BJ (cell line): ENCODE results near the gene ZNF638. TPM values are rescaled to one million over a fixed set of nuclear protein-coding genes. Genes with fewer than 3 reads are reported as not detected.

Source experiments
- CTCF ChIA-PET: fragments of 350-600 bp; formaldehyde crosslinking; extraction: SDS; loops from one replicate; lab custom pipeline; 2021; ENCODE audit warnings: antibody characterized with exemption, inconsistent platforms; lab: Yijun Ruan, JAX
- POLR2A ChIA-PET: fragments of 300-600 bp; sonication (Branson Sonifier 250); formaldehyde crosslinking; extraction: SDS; loops from one replicate; lab custom pipeline; 2021; ENCODE audit warnings: antibody characterized with exemption; lab: Charles Lee
- DNase-seq: peaks from one replicate; pipeline ENCODE4 v3.0.0-alpha.2; 2011; ENCODE audit warnings: low read depth
- H3K27me3 ChIP-seq: 2 replicates; pipeline ENCODE4 v1.6.0; 2011; ENCODE audit warnings: low read length; ENCODE audit not compliant: control insufficient read depth, insufficient read depth
- H3K36me3 ChIP-seq: 2 replicates; pipeline ENCODE4 v1.5.1; 2011; ENCODE audit warnings: low read length; ENCODE audit not compliant: control insufficient read depth, insufficient read depth
- H3K4me3 ChIP-seq: 2 replicates; pipeline ENCODE4 v1.5.1; 2011; ENCODE audit warnings: low read depth, mild to moderate bottlenecking, control low read depth, low read length
- CTCF ChIP-seq: IDR thresholded peaks from 2 replicates; pipeline ENCODE4 v1.5.1; 2011; ENCODE audit warnings: low read depth, mild to moderate bottlenecking, control low read depth, inconsistent platforms, low read length, moderate library complexity; ENCODE audit not compliant: insufficient read depth
- polyA plus RNA-seq: library from polyadenylated mRNA; depleted of rRNA; stranded (reverse); fragments of >200 nt; gene quantifications from 2 replicates; pipeline ENCODE4 v1.2.3, GENCODE V29; 2011

ZNF638 gene
- polyA plus RNA-seq, 1 experiment: 44.8 TPM

GRCh38 chr2:71452565-71452964, 121.0 kb downstream of the ZNF638 start:
- POLR2A ChIA-PET: no interaction called here

GRCh38 chr2:71453404-71454220, 122.0 kb downstream of the ZNF638 start, which contains the start of gene DYSF:
Gene DYSF (plus strand): TSS chr2:71453561.
- POLR2A ChIA-PET: no interaction called here
- CTCF ChIA-PET: interaction anchor here (0.8 to 1.4 kb wide), 3 partner anchors 10 to 57 kb away, joined by 3 to 6 read pairs (median 5); no protein-coding TSS in a partner anchor
- H3K27me3 ChIP-seq: peaks cover 25% of the 10 kb centered on the region
- H3K36me3 ChIP-seq: no peaks in the 10 kb centered on the region
- no peak for DNase-seq
- H3K4me3 ChIP-seq: peak within 1 kb of the TSS; percentile 36
- TF ChIP-seq CTCF: no peak

More at GRCh38 chr2:71452565-71452964, 121.0 kb downstream of the ZNF638 start:
- no peaks in the 10 kb centered on the region for H3K36me3 ChIP-seq
- TF ChIP-seq CTCF: peak; percentile 27
- DNase-seq: no peak
- H3K4me3 ChIP-seq: no peak overlapping the region
- peaks cover 25% of the 10 kb centered on the region for H3K27me3 ChIP-seq
- CTCF ChIA-PET: interaction anchor here (0.8 to 7.2 kb wide), 2 partner anchors 9 to 58 kb away, joined by 5 to 50 read pairs; no protein-coding TSS in a partner anchor

- no peak for DNase-seq
- POLR2A ChIA-PET: no interaction called here
- TF ChIP-seq CTCF: no peak
- Histone ChIP-seq H3K27me3 (peaks cover 25% of the 10 kb centered on the region), H3K4me3 (no peak overlapping the region), H3K36me3 (no peaks in the 10 kb centered on the region)
- CTCF ChIA-PET: interaction anchor here (1.1 to 1.4 kb wide), 5 partner anchors 8 to 155 kb away, joined by 3 to 6 read pairs (median 4); no protein-coding TSS in a partner anchor
Observed at GRCh38 chr2:71454221-71455010, 122.8 kb downstream of the ZNF638 start.

- Histone ChIP-seq H3K4me3 (no peak overlapping the region), H3K36me3 (no peaks in the 10 kb centered on the region), H3K27me3 (peaks cover 24% of the 10 kb centered on the region)
- POLR2A ChIA-PET: no interaction called here
- DNase-seq: no peak
- TF ChIP-seq CTCF: no peak
- CTCF ChIA-PET: interaction anchor here (0.8 to 1.5 kb wide), 6 partner anchors 8 to 156 kb away, joined by 3 to 8 read pairs (median 4); no protein-coding TSS in a partner anchor
Observed at GRCh38 chr2:71455011-71455740, 123.6 kb downstream of the ZNF638 start.
